Thyroid gland (tissue), 4 donors: ENCODE data around the gene ESYT3. TPM values are rescaled to one million over a fixed set of nuclear protein-coding genes. Genes with fewer than 3 reads are reported as not detected.

Experiments used
- DNase-seq, 2 donors: peaks; one replicate each; pipeline ENCODE4 v3.0.0-alpha.2; 2019
- H3K27ac ChIP-seq, 3 donors: fragments of 200-600 bp; sonication (generic); 1 replicate in 2 of 3; 2 replicates in 1 of 3; pipeline ENCODE4 v1.5.1; 2016 to 2019; ENCODE audit warnings: mild to moderate bottlenecking in 1 of 3, moderate library complexity in 1 of 3
- H3K27me3 ChIP-seq: fragments of 200-600 bp; sonication (generic); one replicate; pipeline ENCODE4 v1.5.1; 2019
- H3K36me3 ChIP-seq, 2 donors: fragments of 200-600 bp; sonication (generic); one replicate each; pipeline ENCODE4 v1.5.1; 2016 to 2019
- H3K4me1 ChIP-seq, 2 donors: fragments of 200-600 bp; sonication (generic); one replicate each; pipeline ENCODE4 v1.5.1; 2017 to 2019
- H3K4me3 ChIP-seq, 3 donors: fragments of 200-600 bp; sonication (generic); replicated peaks in 1 of 3; 1 replicate in 2 of 3; 2 replicates in 1 of 3; pipeline ENCODE4 v1.5.1; 2016; ENCODE audit warnings: mild to moderate bottlenecking in 1 of 3
- H3K9me3 ChIP-seq: fragments of 200-600 bp; sonication (generic); one replicate; pipeline ENCODE4 v1.5.1; 2017
- CTCF ChIP-seq, 6 experiments: fragments of 200-600 bp in 3 of 6; fragments of 450-650 bp in 3 of 6; sonication (generic) in 3 of 6; IDR thresholded peaks; one replicate each; pipeline ENCODE4 v1.5.1; 2016 to 2019; ENCODE audit warnings: antibody characterized with exemption in 6 of 6, mild to moderate bottlenecking in 2 of 6, inconsistent platforms in 1 of 6, moderate library complexity in 1 of 6
- POLR2A ChIP-seq, 2 donors: fragments of 450-650 bp; IDR thresholded peaks; one replicate each; pipeline ENCODE4 v1.6.1; 2017; ENCODE audit warnings: antibody characterized with exemption in 2 of 2, mild to moderate bottlenecking in 2 of 2, moderate library complexity in 1 of 2
- WGBS, 2 donors: methylation state at CpG; one replicate each; pipeline ENCODE4 v1.1.5; 2017; 5-methylcytosine and 5-hydroxymethylcytosine counted together
- intact Hi-C: fragments of 100-400 bp; cut with DNase I; formaldehyde crosslinking; loops from one replicate; pipeline ENCODE4 v1.15.1; 2023
- total RNA-seq, 4 donors: library from RNA; depleted of rRNA; stranded (reverse); fragments of >200 nt; gene quantifications; one replicate each; pipeline ENCODE4 v1.2.3, GENCODE V29; 2016

The ESYT3 gene
- total RNA-seq, 4 donors from 2014 or later, result 19.9 to 82.8 (median 22.7) TPM

- H3K36me3 ChIP-seq, result peaks cover 0 to 11% of the 10 kb centered on the region in 2 donors
- TF ChIP-seq CTCF (IDR thresholded peaks at IDR 0.05), result no peak
- no peak for DNase-seq
- H3K27me3 ChIP-seq, result no peaks in the 10 kb centered on the region
- H3K4me3 ChIP-seq, result no peak overlapping the region
- H3K9me3 ChIP-seq, result no peaks in the 10 kb centered on the region
- H3K27ac ChIP-seq, result no peak overlapping the region
- intact Hi-C loops, result no loop called here
- no peaks in the 10 kb centered on the region for H3K4me1 ChIP-seq
Observed at GRCh38 chr3:138497021-138497420, 62.6 kb downstream of the ESYT3 start.

- Histone ChIP-seq H3K9me3 (no peaks in the 10 kb centered on the region), H3K27ac (no peak overlapping the region), H3K4me3 (no peak overlapping the region), H3K4me1 (no peaks in the 10 kb centered on the region), H3K36me3 (peaks cover 0 to 11% of the 10 kb centered on the region in 2 donors), H3K27me3 (no peaks in the 10 kb centered on the region)
- 86 to 92% methylated on average over 1 of the region's 1 CpG for WGBS, 2 donors
- intact Hi-C loops, result no loop called here
- TF ChIP-seq CTCF (IDR thresholded peaks at IDR 0.05) (no peak), POLR2A (IDR thresholded peaks at IDR 0.05) (no peak)
- no peak for DNase-seq
Observed at GRCh38 chr3:138497851-138498250, 63.4 kb downstream of the ESYT3 start.

DNA sequence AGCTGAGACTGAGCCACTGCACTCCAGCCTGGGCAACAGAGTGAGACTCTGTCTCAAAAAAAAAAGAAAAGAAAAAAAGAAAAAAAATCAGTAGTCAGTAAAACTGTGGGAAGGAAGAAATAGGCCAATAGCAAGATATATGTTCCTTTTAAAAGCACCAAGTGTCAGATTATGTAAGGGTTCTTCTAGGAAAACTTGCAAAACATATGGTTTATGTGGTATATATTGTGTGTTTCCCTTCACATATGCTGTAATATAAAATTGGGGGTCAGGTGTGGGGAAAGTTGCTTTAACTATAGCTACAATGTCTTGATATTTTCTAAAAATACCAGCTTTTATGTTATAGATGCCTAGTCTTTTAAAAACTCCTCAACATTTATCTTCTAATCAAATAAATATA, 64.6 kb downstream of the ESYT3 start:
- DNase-seq, result no peak
- H3K9me3 ChIP-seq, result no peaks in the 10 kb centered on the region
- H3K36me3 ChIP-seq, result peaks cover 3 to 11% of the 10 kb centered on the region in 2 donors
- no peak for TF ChIP-seq CTCF (IDR thresholded peaks at IDR 0.05)
- TF ChIP-seq POLR2A (IDR thresholded peaks at IDR 0.05), result no peak
- H3K4me1 ChIP-seq, result no peaks in the 10 kb centered on the region
- no peak overlapping the region for H3K4me3 ChIP-seq
- H3K27ac ChIP-seq, result no peak overlapping the region
- H3K27me3 ChIP-seq, result no peaks in the 10 kb centered on the region
- intact Hi-C loops, result no loop called here

DNA sequence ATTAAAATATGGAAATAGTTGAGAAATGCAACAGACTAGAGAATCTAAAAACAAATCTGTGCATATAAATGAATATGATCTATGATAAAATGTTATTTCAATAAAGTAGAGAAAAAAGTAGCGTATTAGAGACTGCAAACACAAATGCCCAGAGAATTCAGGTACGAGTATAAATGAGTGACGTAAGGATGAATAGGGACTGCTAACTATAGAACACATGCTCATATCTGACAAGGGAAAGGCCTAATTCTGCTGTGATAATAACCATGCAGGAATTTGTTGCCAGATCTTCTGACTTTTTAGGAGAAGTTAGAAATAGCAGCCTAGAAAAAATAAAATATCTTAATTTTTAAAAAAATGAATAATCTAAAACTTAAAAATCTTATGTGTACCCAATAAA, 73.1 kb downstream of the ESYT3 start:
- 97 to 98% methylated on average over 3 of the region's 3 CpGs for WGBS, 2 donors
- intact Hi-C loops, result no loop called here

DNA sequence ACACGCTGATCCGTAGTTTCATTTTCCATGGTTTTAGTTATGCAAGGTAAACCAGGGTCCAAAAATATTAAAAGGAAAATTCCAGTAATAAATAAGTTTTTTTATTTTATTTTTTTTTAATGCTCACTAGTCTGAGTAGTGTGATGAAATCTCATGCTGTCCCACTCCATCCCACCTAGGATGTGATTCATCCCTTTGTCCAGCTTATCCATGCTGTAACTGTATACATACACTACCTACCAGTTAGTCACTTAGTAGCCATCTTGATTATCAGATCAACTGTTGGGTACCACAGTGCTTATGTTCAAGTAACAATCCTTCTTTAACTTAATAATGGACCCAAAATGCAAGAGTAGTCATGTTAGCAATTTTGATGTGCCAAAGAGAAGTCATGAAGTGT, 75.2 kb downstream of the ESYT3 start:
- intact Hi-C loops, result no loop called here
- Histone ChIP-seq H3K9me3 (no peaks in the 10 kb centered on the region), H3K36me3 (no peaks in the 10 kb centered on the region), H3K27me3 (no peaks in the 10 kb centered on the region), H3K27ac (no peak overlapping the region), H3K4me1 (peaks cover 5 to 12% of the 10 kb centered on the region in 2 donors), H3K4me3 (no peak overlapping the region)
- no peak for DNase-seq
- 94 to 98% methylated on average over 2 of the region's 2 CpGs for WGBS, 2 donors
- TF ChIP-seq POLR2A (IDR thresholded peaks at IDR 0.05) (no peak), CTCF (IDR thresholded peaks at IDR 0.05) (no peak)

More for the DNA sequence above, 73.1 kb downstream of the ESYT3 start:
- no peak for DNase-seq
- TF ChIP-seq CTCF (IDR thresholded peaks at IDR 0.05) (no peak), POLR2A (IDR thresholded peaks at IDR 0.05) (no peak)
- peaks cover 0 to 3% of the 10 kb centered on the region in 2 donors for H3K36me3 ChIP-seq
- no peaks in the 10 kb centered on the region for H3K27me3 ChIP-seq
- H3K9me3 ChIP-seq, result no peaks in the 10 kb centered on the region
- H3K27ac ChIP-seq, result no peak overlapping the region
- H3K4me1 ChIP-seq, result peaks cover 0 to 2% of the 10 kb centered on the region in 2 donors
- H3K4me3 ChIP-seq, result no peak overlapping the region
